HG03135 (cell line): ENCODE results near the gene PCED1B.
"Not testable (repeated sequence)": the region's sequence is repeated elsewhere in the genome, so short reads cannot be mapped to it uniquely, and the experiment has no call there.

Source experiments
- ATAC-seq: cut with Tn5 transposase; IDR thresholded peaks from one replicate; pipeline ENCODE4 v1.9.1; 2021; ENCODE audit warnings: mild to moderate bottlenecking, moderate library complexity; ENCODE audit not compliant: unreplicated experiment

The PCED1B gene

GRCh38 chr12:47268501-47269454 lies 189.4 kb downstream of the PCED1B start:
- ATAC-seq, result peak; percentile 82

- no peak for ATAC-seq
Observed at GRCh38 chr12:47269916-47270315, 190.5 kb downstream of the PCED1B start.

DNA sequence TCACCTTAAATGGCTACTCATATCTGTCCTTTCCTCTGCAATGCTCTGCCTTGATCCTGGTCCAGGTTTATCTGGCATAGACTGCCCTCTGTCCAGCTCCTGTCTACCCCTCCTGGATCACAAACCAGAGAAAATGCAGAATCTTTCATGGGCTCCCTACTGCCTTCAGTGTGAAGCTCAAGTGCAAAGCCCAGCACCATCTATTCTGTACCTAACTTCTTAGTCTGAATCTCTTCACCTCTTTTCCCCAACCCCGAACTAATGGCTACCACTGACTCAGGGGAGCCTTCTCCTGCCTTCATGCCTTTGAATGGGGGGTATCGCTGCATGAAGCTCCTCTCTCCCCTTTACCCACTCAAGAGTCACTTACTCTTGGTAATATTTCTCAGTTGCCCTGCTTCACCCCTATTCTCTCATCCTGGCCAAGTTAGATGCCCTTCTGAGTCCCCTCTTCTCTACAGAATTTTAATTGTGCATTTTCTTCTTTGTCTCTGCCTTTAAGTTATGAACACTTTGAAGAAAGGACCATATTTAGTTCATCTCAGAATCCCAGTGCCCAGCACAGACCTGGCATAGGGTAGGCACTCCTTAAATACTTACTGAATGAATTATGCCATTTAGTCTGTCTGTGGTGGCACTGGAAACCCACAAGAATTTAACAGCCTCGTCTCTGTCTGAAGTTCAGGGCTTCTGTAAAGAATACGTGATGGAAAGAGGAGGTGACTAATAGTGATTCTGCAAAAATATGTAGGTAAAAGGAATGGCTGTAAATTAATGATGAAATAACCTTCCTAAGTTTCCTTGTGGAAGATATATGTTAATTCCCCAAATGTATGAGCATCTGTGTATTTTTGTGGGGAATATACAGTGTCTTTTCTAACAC lies 191.6 kb downstream of the PCED1B start:
- ATAC-seq, result no peak

GRCh38 chr12:47271800-47272239 lies 192.4 kb downstream of the PCED1B start:
- no peak for ATAC-seq

GRCh38 chr12:47272412-47273190 lies 193.2 kb downstream of the PCED1B start:
- no peak for ATAC-seq

DNA sequence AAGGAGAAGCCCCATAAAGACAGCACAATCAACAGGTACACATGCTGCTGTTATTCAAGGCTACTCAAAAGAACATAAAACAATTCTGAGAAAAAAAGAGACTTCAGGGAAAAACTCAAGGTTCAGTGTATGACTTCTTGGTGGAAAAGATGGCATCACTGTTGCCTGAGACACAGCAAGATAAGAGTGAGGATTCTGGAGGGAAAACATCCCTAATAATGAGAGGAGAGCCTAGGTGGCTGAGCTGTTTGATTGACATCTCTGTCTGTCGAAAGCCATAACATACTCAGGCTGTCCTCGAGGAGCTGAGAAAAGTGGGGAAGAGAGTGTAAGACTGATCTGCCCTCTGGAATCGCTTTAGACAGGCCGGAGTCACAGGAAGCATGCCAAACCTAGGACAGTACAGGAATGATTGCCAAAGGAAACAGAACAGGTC lies 193.8 kb downstream of the PCED1B start:
- ATAC-seq, result no peak

DNA sequence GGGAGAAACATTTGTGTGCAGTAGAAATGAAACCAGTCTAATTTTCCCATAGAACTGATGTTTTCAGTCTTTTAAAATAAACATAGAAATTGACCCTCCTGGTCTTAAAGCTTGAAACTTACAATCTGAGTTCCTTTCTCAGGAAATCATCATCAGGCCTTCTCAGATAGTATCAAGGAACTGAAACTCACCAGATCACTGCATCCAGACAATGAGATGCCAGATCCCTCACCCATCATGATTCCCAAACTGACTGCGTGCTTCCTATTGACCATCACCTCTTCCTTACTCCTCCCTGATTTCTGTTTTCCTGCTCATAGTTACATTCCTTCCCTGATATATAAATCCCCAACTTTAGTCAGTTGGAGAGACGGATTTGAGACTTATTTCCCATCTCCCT lies 195.3 kb downstream of the PCED1B start:
- ATAC-seq, result no peak

DNA sequence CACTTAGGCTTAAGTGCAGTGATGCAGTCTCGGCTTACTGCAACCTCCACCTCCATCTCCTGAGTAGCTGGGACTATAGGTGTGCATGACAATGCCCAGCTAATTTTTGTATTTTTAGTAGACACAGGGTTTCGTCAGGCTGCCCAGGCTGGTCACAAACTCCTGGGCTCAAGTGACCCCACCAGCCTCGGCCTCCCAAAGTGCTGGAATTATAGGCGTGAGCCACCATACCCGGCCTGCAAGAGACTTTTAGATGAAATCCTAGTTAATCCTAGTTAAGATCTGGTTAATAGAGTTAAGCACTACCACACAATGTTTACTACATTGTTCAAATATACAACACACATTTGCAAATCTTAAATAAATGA lies 196.8 kb downstream of the PCED1B start:
- no peak for ATAC-seq

DNA sequence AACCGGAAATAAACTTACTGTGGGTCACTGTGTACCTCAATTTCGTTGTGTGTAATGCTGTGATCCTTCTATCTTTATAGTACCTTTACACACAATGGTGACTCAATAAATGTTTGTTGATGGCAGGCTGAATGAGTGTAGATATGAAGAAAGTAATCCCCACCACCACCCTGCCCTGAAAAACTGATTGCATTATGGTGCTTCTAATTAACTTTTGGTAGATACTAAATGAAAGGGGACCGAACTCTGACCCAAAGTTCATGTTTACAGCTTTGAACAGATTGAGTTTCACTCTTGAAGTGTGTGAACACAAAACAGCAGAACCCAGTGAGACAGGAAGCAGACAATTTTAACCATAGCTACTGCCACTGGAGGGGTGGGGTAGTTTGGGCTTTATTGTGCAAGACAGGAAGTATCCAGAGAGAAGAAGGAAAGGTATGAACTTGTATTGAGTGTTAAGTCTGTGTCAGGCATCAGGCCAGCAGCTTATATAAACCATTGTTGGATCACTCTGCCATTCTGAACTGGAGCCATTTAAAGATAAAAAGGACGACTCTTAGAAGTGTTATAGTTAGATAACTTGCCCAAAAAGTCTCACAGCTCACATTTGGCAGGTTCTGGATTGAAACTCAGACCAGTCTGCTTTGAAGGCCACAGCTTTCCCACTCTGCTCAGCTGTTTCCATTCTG lies 197.3 kb downstream of the PCED1B start:
- peak; percentile 97 for ATAC-seq

GRCh38 chr12:47277972-47278448 lies 198.6 kb downstream of the PCED1B start:
- ATAC-seq, result no peak

- not testable (repeated sequence) for ATAC-seq
Observed at GRCh38 chr12:47279758-47280157, 200.3 kb downstream of the PCED1B start.

DNA sequence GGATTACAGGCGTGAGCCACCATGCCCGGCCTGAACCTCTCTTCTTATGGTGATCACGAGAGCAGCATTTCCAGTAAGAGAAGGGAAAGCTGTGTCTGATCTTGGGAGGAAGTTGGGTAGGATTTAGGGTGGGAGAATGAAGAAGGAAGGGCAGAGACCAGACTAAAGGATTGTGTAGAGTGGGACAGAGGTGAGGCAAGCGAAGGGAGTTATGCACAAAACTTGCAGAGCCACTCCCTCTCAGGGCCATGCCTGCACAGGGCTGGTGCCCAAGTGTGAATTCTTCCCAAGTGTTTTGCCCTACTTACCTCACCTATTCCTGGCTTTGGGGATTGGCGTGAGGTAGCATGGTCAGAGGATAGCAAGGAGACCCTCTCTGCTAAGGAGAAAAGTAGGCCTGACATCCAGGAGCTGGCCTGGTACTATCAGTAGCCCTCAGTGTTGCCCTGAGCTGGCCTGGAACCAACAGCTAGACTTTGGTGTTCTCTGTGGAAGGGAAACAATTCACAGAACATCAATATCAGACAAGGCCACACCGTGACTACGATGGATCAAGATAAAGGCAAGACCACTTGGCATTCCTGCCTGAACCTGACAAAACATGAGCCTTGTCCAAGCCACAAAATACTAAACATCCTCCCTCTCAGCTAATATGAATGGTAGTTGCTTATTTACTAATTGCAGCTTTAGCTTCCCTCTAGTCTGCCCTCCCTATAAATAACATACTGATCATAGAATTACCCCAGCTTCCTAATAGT lies 201.3 kb downstream of the PCED1B start:
- ATAC-seq, result no peak

DNA sequence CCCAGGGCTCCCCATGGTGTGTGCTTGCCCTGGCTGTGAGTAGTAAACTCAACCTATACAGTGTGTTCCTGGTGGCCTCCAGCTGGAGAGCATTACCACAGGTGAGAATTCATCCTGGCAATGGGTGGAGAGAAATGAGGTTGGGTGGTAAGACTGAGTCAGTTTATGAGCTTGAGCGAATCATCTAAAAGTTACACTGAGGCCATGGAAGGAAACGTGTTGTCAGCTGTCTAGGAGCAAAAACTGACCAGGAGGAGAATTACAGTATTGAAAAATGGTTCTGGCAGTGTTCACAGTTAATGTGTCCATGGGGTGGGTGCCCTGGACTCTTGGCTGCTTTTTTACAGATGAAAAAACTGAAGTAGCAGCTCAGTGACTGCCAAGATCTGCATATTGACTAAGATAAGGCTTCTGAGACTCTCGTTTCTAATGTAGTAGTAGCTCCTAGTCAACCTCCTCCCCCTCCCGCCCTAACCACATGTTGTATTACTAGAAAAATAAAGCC lies 202.3 kb downstream of the PCED1B start:
- ATAC-seq, result no peak

- ATAC-seq, result no peak
Observed at GRCh38 chr12:47282206-47282605, 202.8 kb downstream of the PCED1B start.
